IMR-90 (cell line): ENCODE results near the gene ST6GALNAC3.

Source experiments
- CEBPB ChIP-seq: IDR thresholded peaks from 2 replicates; pipeline ENCODE4 v1.6.1; 2012; ENCODE audit warnings: low read depth, low read length, improper control_type of control experiment
- CTCF ChIP-seq: conservative IDR thresholded peaks from 2 replicates; pipeline ENCODE4 v1.5.1; 2012; ENCODE audit warnings: mild to moderate bottlenecking, low read depth, low read length, improper control_type of control experiment
- MAFK ChIP-seq: IDR thresholded peaks from 2 replicates; pipeline ENCODE4 v1.6.1; 2012; ENCODE audit warnings: low read depth, low read length, improper control_type of control experiment
- MXI1 ChIP-seq: IDR thresholded peaks from 2 replicates; pipeline ENCODE4 v1.6.1; 2012; ENCODE audit warnings: low read depth, mild to moderate bottlenecking, low read length, moderate library complexity, borderline replicate concordance
- POLR2A ChIP-seq: IDR thresholded peaks from 2 replicates; pipeline ENCODE4 v1.6.1; 2012; ENCODE audit warnings: mild to moderate bottlenecking, low read depth, low read length
- RCOR1 ChIP-seq: IDR thresholded peaks from 2 replicates; pipeline ENCODE4 v1.6.1; 2012; ENCODE audit warnings: mild to moderate bottlenecking, low read length, improper control_type of control experiment; ENCODE audit not compliant: insufficient replicate concordance
- USF2 ChIP-seq: fragments of 150-350 bp; IDR thresholded peaks from 2 replicates; pipeline ENCODE4 v1.6.1; 2017; ENCODE audit warnings: mild to moderate bottlenecking, antibody characterized with exemption, low read length, low read depth

GRCh38 chr1:76481672-76482071 is 407.1 kb downstream of the ST6GALNAC3 start:
- TF ChIP-seq MAFK = no peak
- TF ChIP-seq RCOR1 = no peak
- TF ChIP-seq CTCF = no peak
- TF ChIP-seq POLR2A = no peak
- TF ChIP-seq MXI1 = no peak
- no peak for TF ChIP-seq CEBPB
- TF ChIP-seq USF2 = no peak
